Activated CD4-positive, alpha-beta T cell treated with anti-CD3 and anti-CD28 coated beads for 36 hours (primary cell): Measurements from ENCODE around the gene CFAP97D2. TPM values are rescaled to one million over a fixed set of nuclear protein-coding genes. Genes with fewer than 3 reads are reported as not detected.

Source experiments
- ATAC-seq: fragments of 200-7000 bp; cut with Tn5 transposase; one replicate; pipeline ENCODE4 v1.10.0; 2021; ENCODE audit warnings: mild to moderate bottlenecking, moderate library complexity
- CTCF ChIA-PET: fragments of 350-600 bp; sonication (Branson Sonifier 250); formaldehyde crosslinking; loops from one replicate; lab custom pipeline; 2021; ENCODE audit warnings: antibody characterized with exemption; lab: Charles Lee
- POLR2A ChIA-PET: fragments of 350-600 bp; sonication (Branson Sonifier 250); formaldehyde crosslinking; loops from one replicate; lab custom pipeline; 2021; ENCODE audit warnings: antibody characterized with exemption, inconsistent platforms; lab: Charles Lee
- DNase-seq: peaks from one replicate; pipeline ENCODE4 v3.0.0-alpha.2; 2020
- H3K27ac Mint-ChIP-seq: one replicate; pipeline ENCODE4 v1.8.0; 2021; ENCODE audit warnings: mixed read lengths
- H3K27me3 Mint-ChIP-seq: one replicate; pipeline ENCODE4 v1.8.0; 2021; ENCODE audit warnings: mixed read lengths
- H3K36me3 Mint-ChIP-seq: one replicate; pipeline ENCODE4 v1.8.0; 2021; ENCODE audit warnings: low read depth, mixed read lengths
- H3K4me1 Mint-ChIP-seq: one replicate; pipeline ENCODE4 v1.8.0; 2021; ENCODE audit warnings: mixed read lengths
- H3K4me3 Mint-ChIP-seq: one replicate; pipeline ENCODE4 v1.8.0; 2021; ENCODE audit warnings: mild to moderate bottlenecking, moderate library complexity, mixed read lengths
- H3K9me3 Mint-ChIP-seq: one replicate; pipeline ENCODE4 v1.8.0; 2021; ENCODE audit warnings: low read depth, mixed read lengths
- intact Hi-C, 2 experiments: fragments of 100-400 bp; cut with DNase I in 1 of 2; cut with micrococcal nuclease in 1 of 2; formaldehyde crosslinking; loops; one replicate each; pipeline versions ENCODE4 v1.14.2 to v1.15.1; 2022 to 2024; cut with DNase I, micrococcal nuclease
- total RNA-seq, 2 experiments: library from RNA; stranded (reverse); gene quantifications; one replicate each; pipeline ENCODE4 v1.2.3, GENCODE V29; 2021

CFAP97D2 gene
- total RNA-seq, 2 experiments from 2014 or later = not detected

GRCh38 chr13:114225610-114226009, 46.6 kb downstream of the CFAP97D2 start:
- H3K4me3 Mint-ChIP-seq = no peak overlapping the region
- DNase-seq (peak; percentile 39), ATAC-seq (peak; percentile 23)
- H3K4me1 Mint-ChIP-seq = peaks cover 63% of the 10 kb centered on the region
- no peaks in the 10 kb centered on the region for H3K27me3 Mint-ChIP-seq
- intact Hi-C loops = loop anchor here (1.0 to 5.0 kb wide), 8 partner anchors 83 to 641 kb away; partner anchors contain the start of gene TFDP1 (in 1 of the 2)
- POLR2A ChIA-PET = no interaction called here
- no peaks in the 10 kb centered on the region for H3K36me3 Mint-ChIP-seq
- CTCF ChIA-PET = interaction anchor here (0.6 to 1.8 kb wide), 27 partner anchors 10 to 379 kb away, joined by 3 to 13 read pairs (median 4); partner anchors contain the start of gene CDC16
- no peaks in the 10 kb centered on the region for H3K9me3 Mint-ChIP-seq
- H3K27ac Mint-ChIP-seq = peak overlapping the region; percentile 60

- ChIA-PET CTCF (interaction anchor here (0.6 to 1.8 kb wide), 30 partner anchors 9 to 379 kb away, joined by 3 to 13 read pairs (median 4); partner anchors contain the start of gene CDC16), POLR2A (no interaction called here)
- ATAC-seq = peak; percentile 8
- no peaks in the 10 kb centered on the region for H3K9me3 Mint-ChIP-seq
- peak overlapping the region; percentile 65 for H3K27ac Mint-ChIP-seq
- intact Hi-C loops = loop anchor here (1.0 to 5.0 kb wide), 8 partner anchors 83 to 641 kb away; partner anchors contain the start of gene TFDP1 (in 1 of the 2)
- no peaks in the 10 kb centered on the region for H3K36me3 Mint-ChIP-seq
- H3K27me3 Mint-ChIP-seq = no peaks in the 10 kb centered on the region
- DNase-seq = peak; percentile 41
- H3K4me3 Mint-ChIP-seq = no peak overlapping the region
- H3K4me1 Mint-ChIP-seq = peaks cover 59% of the 10 kb centered on the region
Observed at GRCh38 chr13:114226088-114226487, 47.0 kb downstream of the CFAP97D2 start.

- Mint-ChIP-seq H3K27me3 (no peaks in the 10 kb centered on the region), H3K36me3 (no peaks in the 10 kb centered on the region), H3K4me3 (no peak overlapping the region), H3K27ac (peak overlapping the region; percentile 65), H3K9me3 (no peaks in the 10 kb centered on the region), H3K4me1 (peaks cover 52% of the 10 kb centered on the region)
- ChIA-PET POLR2A (no interaction called here), CTCF (interaction anchor here (0.7 to 2.1 kb wide), 29 partner anchors 8 to 380 kb away, joined by 3 to 13 read pairs (median 4); partner anchors contain the start of gene CDC16)
- peak; percentile 91 for ATAC-seq
- intact Hi-C loops = loop anchor here (1.0 to 5.0 kb wide), 8 partner anchors 84 to 642 kb away; partner anchors contain the start of gene TFDP1 (in 1 of the 2)
- peak; percentile 93 for DNase-seq
Observed at GRCh38 chr13:114226699-114227323, 47.8 kb downstream of the CFAP97D2 start.

- ChIA-PET POLR2A (no interaction called here), CTCF (interaction anchor here (1.1 to 2.1 kb wide), 9 partner anchors 14 to 261 kb away, joined by 3 to 13 read pairs (median 5); no protein-coding TSS in a partner anchor)
- DNase-seq = no peak
- peaks cover 46% of the 10 kb centered on the region for H3K4me1 Mint-ChIP-seq
- H3K9me3 Mint-ChIP-seq = no peaks in the 10 kb centered on the region
- H3K27ac Mint-ChIP-seq = no peak overlapping the region
- H3K4me3 Mint-ChIP-seq = no peak overlapping the region
- no peaks in the 10 kb centered on the region for H3K36me3 Mint-ChIP-seq
- no peaks in the 10 kb centered on the region for H3K27me3 Mint-ChIP-seq
- no peak for ATAC-seq
- intact Hi-C loops = loop anchor here (2.0 to 5.0 kb wide), 4 partner anchors 85 to 643 kb away; partner anchors contain the start of gene TFDP1 (in 1 of the 2)
Observed at GRCh38 chr13:114227528-114227927, 48.5 kb downstream of the CFAP97D2 start.

GRCh38 chr13:114228176-114228575, 49.1 kb downstream of the CFAP97D2 start:
- no peaks in the 10 kb centered on the region for H3K9me3 Mint-ChIP-seq
- intact Hi-C loops = loop anchor here in 1 of 2 experiments (5.0 kb wide), 1 partner anchor 161 kb away; no protein-coding TSS in a partner anchor
- ChIA-PET CTCF (interaction anchor here (0.6 to 2.1 kb wide), 4 partner anchors 20 to 189 kb away, joined by 3 to 7 read pairs (median 3); no protein-coding TSS in a partner anchor), POLR2A (no interaction called here)
- H3K36me3 Mint-ChIP-seq = no peaks in the 10 kb centered on the region
- DNase-seq (no peak), ATAC-seq (no peak)
- no peaks in the 10 kb centered on the region for H3K27me3 Mint-ChIP-seq
- peaks cover 46% of the 10 kb centered on the region for H3K4me1 Mint-ChIP-seq
- H3K27ac Mint-ChIP-seq = no peak overlapping the region
- H3K4me3 Mint-ChIP-seq = no peak overlapping the region

GRCh38 chr13:114229506-114229905, 50.4 kb downstream of the CFAP97D2 start:
- Mint-ChIP-seq H3K36me3 (no peaks in the 10 kb centered on the region), H3K27me3 (no peaks in the 10 kb centered on the region), H3K9me3 (peaks cover 1% of the 10 kb centered on the region), H3K4me1 (peaks cover 45% of the 10 kb centered on the region), H3K27ac (no peak overlapping the region), H3K4me3 (no peak overlapping the region)
- no peak for DNase-seq
- no peak for ATAC-seq
- CTCF ChIA-PET = interaction anchor here (0.5 to 1.2 kb wide), 4 partner anchors 8 to 162 kb away, joined by 3 to 4 read pairs (median 4); no protein-coding TSS in a partner anchor
- intact Hi-C loops = loop anchor here in 1 of 2 experiments (5.0 kb wide), 1 partner anchor 162 kb away; no protein-coding TSS in a partner anchor
- POLR2A ChIA-PET = no interaction called here

- ATAC-seq (no peak), DNase-seq (no peak)
- Mint-ChIP-seq H3K4me3 (no peak overlapping the region), H3K9me3 (peaks cover 1% of the 10 kb centered on the region), H3K27me3 (no peaks in the 10 kb centered on the region), H3K27ac (no peak overlapping the region), H3K4me1 (peaks cover 40% of the 10 kb centered on the region), H3K36me3 (no peaks in the 10 kb centered on the region)
- CTCF ChIA-PET = interaction anchor here (0.7 to 1.0 kb wide), 2 partner anchors 84 to 163 kb away, joined by 3 to 4 read pairs; no protein-coding TSS in a partner anchor
- intact Hi-C loops = no loop called here
- POLR2A ChIA-PET = no interaction called here
Observed at GRCh38 chr13:114230117-114230516, 51.1 kb downstream of the CFAP97D2 start.

- Mint-ChIP-seq H3K9me3 (peaks cover 1% of the 10 kb centered on the region), H3K27me3 (no peaks in the 10 kb centered on the region), H3K4me1 (peaks cover 41% of the 10 kb centered on the region), H3K36me3 (peaks cover 4% of the 10 kb centered on the region), H3K4me3 (no peak overlapping the region), H3K27ac (peak overlapping the region; percentile 35)
- POLR2A ChIA-PET = no interaction called here
- CTCF ChIA-PET = no interaction called here
- no peak for ATAC-seq
- DNase-seq = no peak
- intact Hi-C loops = no loop called here
Observed at GRCh38 chr13:114230575-114230974, 51.5 kb downstream of the CFAP97D2 start.

- CTCF ChIA-PET = no interaction called here
- no peak for DNase-seq
- Mint-ChIP-seq H3K27me3 (no peaks in the 10 kb centered on the region), H3K27ac (no peak overlapping the region), H3K9me3 (peaks cover 1% of the 10 kb centered on the region), H3K36me3 (peaks cover 12% of the 10 kb centered on the region), H3K4me3 (no peak overlapping the region), H3K4me1 (peaks cover 39% of the 10 kb centered on the region)
- ATAC-seq = no peak
- POLR2A ChIA-PET = no interaction called here
- intact Hi-C loops = no loop called here
Observed at GRCh38 chr13:114231886-114232285, 52.8 kb downstream of the CFAP97D2 start.

GRCh38 chr13:114234266-114234644, 55.2 kb downstream of the CFAP97D2 start:
- ATAC-seq (no peak), DNase-seq (no peak)
- H3K4me3 Mint-ChIP-seq = peak overlapping the region; percentile 85
- H3K9me3 Mint-ChIP-seq = peaks cover 1% of the 10 kb centered on the region
- peaks cover 40% of the 10 kb centered on the region for H3K4me1 Mint-ChIP-seq
- H3K36me3 Mint-ChIP-seq = peaks cover 31% of the 10 kb centered on the region
- ChIA-PET POLR2A (no interaction called here), CTCF (no interaction called here)
- H3K27me3 Mint-ChIP-seq = no peaks in the 10 kb centered on the region
- peak overlapping the region; percentile 95 for H3K27ac Mint-ChIP-seq
- intact Hi-C loops = loop anchor here (1.0 to 2.0 kb wide), 7 partner anchors 47 to 649 kb away; partner anchors contain the start of genes CHAMP1 (in 1 of the 2), TFDP1 (in 1 of the 2) and UPF3A (in 1 of the 2)
